Measurements from ENCODE around the gene CACNA1S. TPM values are rescaled to one million over a fixed set of nuclear protein-coding genes. Genes with fewer than 3 reads are reported as not detected.

Gene CACNA1S
- total RNA-seq, 1 experiment from 2014 or later, result 0.02 TPM

DNA sequence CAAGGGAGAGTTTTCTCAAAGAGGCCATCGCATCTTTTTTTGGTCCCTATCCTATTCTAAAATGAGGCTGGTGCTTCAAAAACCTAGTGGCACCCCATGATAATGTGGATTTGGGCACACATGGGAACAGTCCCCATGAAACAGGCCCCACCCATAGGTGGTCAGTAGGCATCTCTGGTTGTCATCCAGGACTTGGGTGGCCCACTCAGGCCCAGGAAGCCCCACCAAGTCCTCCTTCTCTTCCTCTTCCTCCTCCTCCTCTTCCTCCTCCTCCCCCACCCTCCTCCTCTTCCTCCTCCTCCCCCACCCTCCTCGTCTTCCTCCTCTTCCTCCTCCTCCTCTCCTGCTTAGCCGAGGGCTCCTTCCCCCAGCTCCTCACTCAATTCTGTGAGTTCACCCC, 554 bp downstream of the CACNA1S start:
- Mint-ChIP-seq H3K36me3 (no peaks in the 10 kb centered on the region), H3K9me3 (no peaks in the 10 kb centered on the region), H3K4me3 (no peak overlapping the region), H3K4me1 (peaks cover 5% of the 10 kb centered on the region; the same call in 1 of the 2 replicates), H3K27ac (no peak overlapping the region), H3K27me3 (ENCODE audit: low read depth) (peaks cover 39% of the 10 kb centered on the region)
- TF ChIP-seq, protein P1, sequence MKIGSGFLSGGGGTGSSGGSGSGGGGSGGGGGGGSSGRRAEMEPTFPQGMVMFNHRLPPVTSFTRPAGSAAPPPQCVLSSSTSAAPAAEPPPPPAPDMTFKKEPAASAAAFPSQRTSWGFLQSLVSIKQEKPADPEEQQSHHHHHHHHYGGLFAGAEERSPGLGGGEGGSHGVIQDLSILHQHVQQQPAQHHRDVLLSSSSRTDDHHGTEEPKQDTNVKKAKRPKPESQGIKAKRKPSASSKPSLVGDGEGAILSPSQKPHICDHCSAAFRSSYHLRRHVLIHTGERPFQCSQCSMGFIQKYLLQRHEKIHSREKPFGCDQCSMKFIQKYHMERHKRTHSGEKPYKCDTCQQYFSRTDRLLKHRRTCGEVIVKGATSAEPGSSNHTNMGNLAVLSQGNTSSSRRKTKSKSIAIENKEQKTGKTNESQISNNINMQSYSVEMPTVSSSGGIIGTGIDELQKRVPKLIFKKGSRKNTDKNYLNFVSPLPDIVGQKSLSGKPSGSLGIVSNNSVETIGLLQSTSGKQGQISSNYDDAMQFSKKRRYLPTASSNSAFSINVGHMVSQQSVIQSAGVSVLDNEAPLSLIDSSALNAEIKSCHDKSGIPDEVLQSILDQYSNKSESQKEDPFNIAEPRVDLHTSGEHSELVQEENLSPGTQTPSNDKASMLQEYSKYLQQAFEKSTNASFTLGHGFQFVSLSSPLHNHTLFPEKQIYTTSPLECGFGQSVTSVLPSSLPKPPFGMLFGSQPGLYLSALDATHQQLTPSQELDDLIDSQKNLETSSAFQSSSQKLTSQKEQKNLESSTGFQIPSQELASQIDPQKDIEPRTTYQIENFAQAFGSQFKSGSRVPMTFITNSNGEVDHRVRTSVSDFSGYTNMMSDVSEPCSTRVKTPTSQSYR (CRISPR knock-in tag; IDR thresholded peaks at IDR 0.05), result no peak
- TF ChIP-seq, protein P2, sequence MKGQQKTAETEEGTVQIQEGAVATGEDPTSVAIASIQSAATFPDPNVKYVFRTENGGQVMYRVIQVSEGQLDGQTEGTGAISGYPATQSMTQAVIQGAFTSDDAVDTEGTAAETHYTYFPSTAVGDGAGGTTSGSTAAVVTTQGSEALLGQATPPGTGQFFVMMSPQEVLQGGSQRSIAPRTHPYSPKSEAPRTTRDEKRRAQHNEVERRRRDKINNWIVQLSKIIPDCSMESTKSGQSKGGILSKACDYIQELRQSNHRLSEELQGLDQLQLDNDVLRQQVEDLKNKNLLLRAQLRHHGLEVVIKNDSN (CRISPR knock-in tag; IDR thresholded peaks at IDR 0.05), result no peak
- TF ChIP-seq, protein P3, sequence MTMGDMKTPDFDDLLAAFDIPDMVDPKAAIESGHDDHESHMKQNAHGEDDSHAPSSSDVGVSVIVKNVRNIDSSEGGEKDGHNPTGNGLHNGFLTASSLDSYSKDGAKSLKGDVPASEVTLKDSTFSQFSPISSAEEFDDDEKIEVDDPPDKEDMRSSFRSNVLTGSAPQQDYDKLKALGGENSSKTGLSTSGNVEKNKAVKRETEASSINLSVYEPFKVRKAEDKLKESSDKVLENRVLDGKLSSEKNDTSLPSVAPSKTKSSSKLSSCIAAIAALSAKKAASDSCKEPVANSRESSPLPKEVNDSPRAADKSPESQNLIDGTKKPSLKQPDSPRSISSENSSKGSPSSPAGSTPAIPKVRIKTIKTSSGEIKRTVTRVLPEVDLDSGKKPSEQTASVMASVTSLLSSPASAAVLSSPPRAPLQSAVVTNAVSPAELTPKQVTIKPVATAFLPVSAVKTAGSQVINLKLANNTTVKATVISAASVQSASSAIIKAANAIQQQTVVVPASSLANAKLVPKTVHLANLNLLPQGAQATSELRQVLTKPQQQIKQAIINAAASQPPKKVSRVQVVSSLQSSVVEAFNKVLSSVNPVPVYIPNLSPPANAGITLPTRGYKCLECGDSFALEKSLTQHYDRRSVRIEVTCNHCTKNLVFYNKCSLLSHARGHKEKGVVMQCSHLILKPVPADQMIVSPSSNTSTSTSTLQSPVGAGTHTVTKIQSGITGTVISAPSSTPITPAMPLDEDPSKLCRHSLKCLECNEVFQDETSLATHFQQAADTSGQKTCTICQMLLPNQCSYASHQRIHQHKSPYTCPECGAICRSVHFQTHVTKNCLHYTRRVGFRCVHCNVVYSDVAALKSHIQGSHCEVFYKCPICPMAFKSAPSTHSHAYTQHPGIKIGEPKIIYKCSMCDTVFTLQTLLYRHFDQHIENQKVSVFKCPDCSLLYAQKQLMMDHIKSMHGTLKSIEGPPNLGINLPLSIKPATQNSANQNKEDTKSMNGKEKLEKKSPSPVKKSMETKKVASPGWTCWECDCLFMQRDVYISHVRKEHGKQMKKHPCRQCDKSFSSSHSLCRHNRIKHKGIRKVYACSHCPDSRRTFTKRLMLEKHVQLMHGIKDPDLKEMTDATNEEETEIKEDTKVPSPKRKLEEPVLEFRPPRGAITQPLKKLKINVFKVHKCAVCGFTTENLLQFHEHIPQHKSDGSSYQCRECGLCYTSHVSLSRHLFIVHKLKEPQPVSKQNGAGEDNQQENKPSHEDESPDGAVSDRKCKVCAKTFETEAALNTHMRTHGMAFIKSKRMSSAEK (CRISPR knock-in tag; IDR thresholded peaks at IDR 0.05; ENCODE audit: borderline replicate concordance), result no peak
- no peak for TF ChIP-seq PRRX2 (CRISPR knock-in tag; IDR thresholded peaks at IDR 0.05)
- TF ChIP-seq, protein P4, sequence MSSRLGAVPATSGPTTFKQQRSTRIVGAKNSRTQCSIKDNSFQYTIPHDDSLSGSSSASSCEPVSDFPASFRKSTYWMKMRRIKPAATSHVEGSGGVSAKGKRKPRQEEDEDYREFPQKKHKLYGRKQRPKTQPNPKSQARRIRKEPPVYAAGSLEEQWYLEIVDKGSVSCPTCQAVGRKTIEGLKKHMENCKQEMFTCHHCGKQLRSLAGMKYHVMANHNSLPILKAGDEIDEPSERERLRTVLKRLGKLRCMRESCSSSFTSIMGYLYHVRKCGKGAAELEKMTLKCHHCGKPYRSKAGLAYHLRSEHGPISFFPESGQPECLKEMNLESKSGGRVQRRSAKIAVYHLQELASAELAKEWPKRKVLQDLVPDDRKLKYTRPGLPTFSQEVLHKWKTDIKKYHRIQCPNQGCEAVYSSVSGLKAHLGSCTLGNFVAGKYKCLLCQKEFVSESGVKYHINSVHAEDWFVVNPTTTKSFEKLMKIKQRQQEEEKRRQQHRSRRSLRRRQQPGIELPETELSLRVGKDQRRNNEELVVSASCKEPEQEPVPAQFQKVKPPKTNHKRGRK (CRISPR knock-in tag; IDR thresholded peaks at IDR 0.05; ENCODE audit: borderline replicate concordance), result no peak
- no peak for TF ChIP-seq RORB (CRISPR knock-in tag; IDR thresholded peaks at IDR 0.05)
- TF ChIP-seq ZNF232 (CRISPR knock-in tag; IDR thresholded peaks at IDR 0.05), result no peak
- TF ChIP-seq, protein P5, sequence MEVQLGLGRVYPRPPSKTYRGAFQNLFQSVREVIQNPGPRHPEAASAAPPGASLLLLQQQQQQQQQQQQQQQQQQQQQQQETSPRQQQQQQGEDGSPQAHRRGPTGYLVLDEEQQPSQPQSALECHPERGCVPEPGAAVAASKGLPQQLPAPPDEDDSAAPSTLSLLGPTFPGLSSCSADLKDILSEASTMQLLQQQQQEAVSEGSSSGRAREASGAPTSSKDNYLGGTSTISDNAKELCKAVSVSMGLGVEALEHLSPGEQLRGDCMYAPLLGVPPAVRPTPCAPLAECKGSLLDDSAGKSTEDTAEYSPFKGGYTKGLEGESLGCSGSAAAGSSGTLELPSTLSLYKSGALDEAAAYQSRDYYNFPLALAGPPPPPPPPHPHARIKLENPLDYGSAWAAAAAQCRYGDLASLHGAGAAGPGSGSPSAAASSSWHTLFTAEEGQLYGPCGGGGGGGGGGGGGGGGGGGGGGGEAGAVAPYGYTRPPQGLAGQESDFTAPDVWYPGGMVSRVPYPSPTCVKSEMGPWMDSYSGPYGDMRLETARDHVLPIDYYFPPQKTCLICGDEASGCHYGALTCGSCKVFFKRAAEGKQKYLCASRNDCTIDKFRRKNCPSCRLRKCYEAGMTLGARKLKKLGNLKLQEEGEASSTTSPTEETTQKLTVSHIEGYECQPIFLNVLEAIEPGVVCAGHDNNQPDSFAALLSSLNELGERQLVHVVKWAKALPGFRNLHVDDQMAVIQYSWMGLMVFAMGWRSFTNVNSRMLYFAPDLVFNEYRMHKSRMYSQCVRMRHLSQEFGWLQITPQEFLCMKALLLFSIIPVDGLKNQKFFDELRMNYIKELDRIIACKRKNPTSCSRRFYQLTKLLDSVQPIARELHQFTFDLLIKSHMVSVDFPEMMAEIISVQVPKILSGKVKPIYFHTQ (CRISPR knock-in tag; IDR thresholded peaks at IDR 0.05), result no peak
- TF ChIP-seq NFE2L1 (CRISPR knock-in tag; IDR thresholded peaks at IDR 0.05), result no peak
- no peak for TF ChIP-seq TP53 (CRISPR knock-in tag; IDR thresholded peaks at IDR 0.05)
- TF ChIP-seq OVOL2 (CRISPR knock-in tag; IDR thresholded peaks at IDR 0.05; ENCODE audit: borderline replicate concordance), result no peak
- TF ChIP-seq NR1H2 (CRISPR knock-in tag; IDR thresholded peaks at IDR 0.05), result no peak
- no peak for TF ChIP-seq SOX15 (CRISPR knock-in tag; IDR thresholded peaks at IDR 0.05)
- TF ChIP-seq, protein P6, sequence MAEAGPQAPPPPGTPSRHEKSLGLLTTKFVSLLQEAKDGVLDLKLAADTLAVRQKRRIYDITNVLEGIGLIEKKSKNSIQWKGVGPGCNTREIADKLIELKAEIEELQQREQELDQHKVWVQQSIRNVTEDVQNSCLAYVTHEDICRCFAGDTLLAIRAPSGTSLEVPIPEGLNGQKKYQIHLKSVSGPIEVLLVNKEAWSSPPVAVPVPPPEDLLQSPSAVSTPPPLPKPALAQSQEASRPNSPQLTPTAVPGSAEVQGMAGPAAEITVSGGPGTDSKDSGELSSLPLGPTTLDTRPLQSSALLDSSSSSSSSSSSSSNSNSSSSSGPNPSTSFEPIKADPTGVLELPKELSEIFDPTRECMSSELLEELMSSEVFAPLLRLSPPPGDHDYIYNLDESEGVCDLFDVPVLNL (CRISPR knock-in tag; IDR thresholded peaks at IDR 0.05; ENCODE audit: borderline replicate concordance, low read depth), result no peak
- no peak for TF ChIP-seq FOXJ3 (CRISPR knock-in tag; IDR thresholded peaks at IDR 0.05; ENCODE audit: borderline replicate concordance)
- TF ChIP-seq ZNF138 (CRISPR knock-in tag; conservative IDR thresholded peaks at IDR 0.05), result no peak
- TF ChIP-seq, protein P7, sequence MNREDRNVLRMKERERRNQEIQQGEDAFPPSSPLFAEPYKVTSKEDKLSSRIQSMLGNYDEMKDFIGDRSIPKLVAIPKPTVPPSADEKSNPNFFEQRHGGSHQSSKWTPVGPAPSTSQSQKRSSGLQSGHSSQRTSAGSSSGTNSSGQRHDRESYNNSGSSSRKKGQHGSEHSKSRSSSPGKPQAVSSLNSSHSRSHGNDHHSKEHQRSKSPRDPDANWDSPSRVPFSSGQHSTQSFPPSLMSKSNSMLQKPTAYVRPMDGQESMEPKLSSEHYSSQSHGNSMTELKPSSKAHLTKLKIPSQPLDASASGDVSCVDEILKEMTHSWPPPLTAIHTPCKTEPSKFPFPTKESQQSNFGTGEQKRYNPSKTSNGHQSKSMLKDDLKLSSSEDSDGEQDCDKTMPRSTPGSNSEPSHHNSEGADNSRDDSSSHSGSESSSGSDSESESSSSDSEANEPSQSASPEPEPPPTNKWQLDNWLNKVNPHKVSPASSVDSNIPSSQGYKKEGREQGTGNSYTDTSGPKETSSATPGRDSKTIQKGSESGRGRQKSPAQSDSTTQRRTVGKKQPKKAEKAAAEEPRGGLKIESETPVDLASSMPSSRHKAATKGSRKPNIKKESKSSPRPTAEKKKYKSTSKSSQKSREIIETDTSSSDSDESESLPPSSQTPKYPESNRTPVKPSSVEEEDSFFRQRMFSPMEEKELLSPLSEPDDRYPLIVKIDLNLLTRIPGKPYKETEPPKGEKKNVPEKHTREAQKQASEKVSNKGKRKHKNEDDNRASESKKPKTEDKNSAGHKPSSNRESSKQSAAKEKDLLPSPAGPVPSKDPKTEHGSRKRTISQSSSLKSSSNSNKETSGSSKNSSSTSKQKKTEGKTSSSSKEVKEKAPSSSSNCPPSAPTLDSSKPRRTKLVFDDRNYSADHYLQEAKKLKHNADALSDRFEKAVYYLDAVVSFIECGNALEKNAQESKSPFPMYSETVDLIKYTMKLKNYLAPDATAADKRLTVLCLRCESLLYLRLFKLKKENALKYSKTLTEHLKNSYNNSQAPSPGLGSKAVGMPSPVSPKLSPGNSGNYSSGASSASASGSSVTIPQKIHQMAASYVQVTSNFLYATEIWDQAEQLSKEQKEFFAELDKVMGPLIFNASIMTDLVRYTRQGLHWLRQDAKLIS (CRISPR knock-in tag; IDR thresholded peaks at IDR 0.05; ENCODE audit: borderline replicate concordance), result no peak
- TF ChIP-seq CBFB (CRISPR knock-in tag; IDR thresholded peaks at IDR 0.05; ENCODE audit: low read depth), result no peak
- DNase-seq (ENCODE audit: low spot score), result no peak
- ATAC-seq, result no peak
- POLR2A ChIA-PET, result no interaction called here
- CTCF ChIA-PET, result interaction anchor here (0.5 to 8.2 kb wide), 5 partner anchors 7 to 140 kb away, joined by 3 to 124 read pairs (median 6); no protein-coding TSS in a partner anchor

Data from WTC11 (cell line).